KOPT-K1 (cell line): Measurements from ENCODE around the gene XPC.

Experiments used
- H3K27ac ChIP-seq: fragments of 200-600 bp; sonication (generic); 2 replicates; pipeline ENCODE4 v1.5.1; 2016; ENCODE audit warnings: antibody characterized with exemption, mild to moderate bottlenecking, low read depth, low read length; ENCODE audit not compliant: poor library complexity, severe bottlenecking
- H3K36me3 ChIP-seq: fragments of 200-600 bp; sonication (generic); 2 replicates; pipeline ENCODE4 v1.5.1; 2017; ENCODE audit warnings: antibody characterized with exemption, mild to moderate bottlenecking, low read length, moderate library complexity; ENCODE audit not compliant: insufficient read depth
- H3K9me3 ChIP-seq: fragments of 200-600 bp; sonication (generic); 2 replicates; pipeline ENCODE4 v1.5.1; 2017; ENCODE audit warnings: antibody characterized with exemption, low read length, mild to moderate bottlenecking; ENCODE audit not compliant: insufficient read depth, poor library complexity, severe bottlenecking

Gene XPC

DNA sequence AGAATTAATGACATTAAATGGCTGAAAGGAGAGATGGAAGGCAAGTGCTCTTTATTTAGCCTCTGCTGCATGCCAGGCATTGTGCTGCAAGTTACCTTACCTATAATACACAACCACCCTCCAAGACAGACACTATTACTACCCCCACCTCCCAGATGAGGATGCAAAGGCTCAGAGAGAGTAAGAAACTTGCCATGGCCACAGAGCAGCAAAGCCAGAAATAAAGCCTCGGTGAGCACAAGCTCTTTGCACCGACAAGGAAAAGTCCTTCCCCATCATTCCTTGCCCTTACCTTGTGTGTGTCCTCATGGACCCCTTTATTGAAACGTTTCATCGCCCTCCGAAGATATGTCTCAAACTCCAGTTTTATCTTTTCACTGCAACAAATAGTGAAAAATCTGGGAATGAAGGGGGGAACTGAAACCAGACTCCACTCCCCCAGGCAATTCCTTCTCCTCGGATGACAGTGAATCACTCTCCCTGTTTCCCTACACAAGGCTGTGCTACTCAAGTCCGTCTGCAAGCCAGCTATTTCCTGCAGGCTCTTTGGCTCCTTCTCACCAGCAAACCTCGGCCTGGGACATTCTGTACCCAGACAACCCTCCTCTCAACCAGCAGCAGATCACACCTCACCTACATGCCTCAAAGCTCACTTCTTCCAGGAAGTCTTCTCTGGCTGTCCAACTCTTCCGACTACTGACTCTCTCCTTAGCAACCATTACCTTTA lies 11.4 kb downstream of the XPC start:
- peaks cover 99% of the 10 kb centered on the region for H3K36me3 ChIP-seq
- peaks cover 4% of the 10 kb centered on the region for H3K9me3 ChIP-seq
- H3K27ac ChIP-seq = no peak overlapping the region

DNA sequence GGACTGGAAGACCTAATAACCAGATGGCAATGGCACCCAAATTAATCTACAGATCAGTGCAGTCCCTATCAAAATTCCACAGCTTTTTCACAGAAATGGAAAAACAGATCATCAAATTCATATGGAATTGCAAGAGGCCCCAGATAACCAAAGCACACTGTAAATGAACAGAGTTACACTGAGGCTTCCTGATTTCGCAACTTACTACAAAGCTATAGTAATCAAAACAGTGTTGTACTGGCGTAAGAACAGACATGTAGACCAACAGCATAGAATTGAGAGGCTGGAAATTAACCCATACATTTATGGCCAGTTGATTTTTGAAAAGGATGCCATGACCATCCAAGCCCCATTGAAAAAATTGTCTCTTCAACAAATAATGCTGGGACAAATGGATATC lies 16.2 kb downstream of the XPC start:
- H3K27ac ChIP-seq = no peak overlapping the region
- H3K36me3 ChIP-seq = peaks cover 97% of the 10 kb centered on the region
- peaks cover 20% of the 10 kb centered on the region for H3K9me3 ChIP-seq

DNA sequence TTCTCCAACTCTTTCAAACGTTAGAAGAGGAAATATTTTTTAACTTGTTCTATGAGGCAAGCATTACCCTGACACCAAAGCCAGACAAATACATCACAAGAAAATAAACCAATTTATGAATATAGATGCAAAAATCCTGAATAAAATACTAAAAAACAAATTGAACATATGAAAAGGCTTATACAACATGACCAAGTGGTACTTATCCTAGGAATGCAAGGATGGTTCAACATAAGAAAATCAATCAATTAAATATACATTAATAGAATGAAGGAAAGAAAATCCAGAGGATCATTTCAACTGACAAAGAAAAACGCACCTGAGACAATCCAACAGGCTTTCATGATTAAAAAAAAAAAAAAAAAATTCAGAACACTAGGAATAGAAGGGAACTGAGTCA lies 17.1 kb downstream of the XPC start:
- H3K9me3 ChIP-seq = peaks cover 20% of the 10 kb centered on the region
- no peak overlapping the region for H3K27ac ChIP-seq
- peaks cover 97% of the 10 kb centered on the region for H3K36me3 ChIP-seq

DNA sequence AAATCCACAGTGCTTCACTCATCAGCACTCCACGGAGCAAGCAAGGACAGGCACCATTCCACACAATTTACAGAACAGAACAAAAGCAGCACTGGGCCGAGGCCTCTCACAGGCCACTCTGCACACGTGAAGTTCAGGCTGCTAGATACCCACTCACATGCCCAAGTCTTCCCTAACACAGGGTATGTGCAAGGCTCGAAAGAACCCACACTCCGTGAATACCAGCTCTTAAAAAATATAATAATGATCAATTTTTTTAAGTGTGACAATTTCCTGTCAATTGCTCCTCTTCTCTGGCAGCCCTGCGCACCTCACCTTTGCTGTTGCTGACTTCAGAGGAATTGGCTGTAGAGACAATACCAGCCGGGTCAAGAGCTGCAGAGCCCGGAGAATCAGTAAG lies 19.0 kb downstream of the XPC start:
- Histone ChIP-seq H3K9me3 (peaks cover 20% of the 10 kb centered on the region), H3K27ac (no peak overlapping the region), H3K36me3 (peaks cover 82% of the 10 kb centered on the region)

DNA sequence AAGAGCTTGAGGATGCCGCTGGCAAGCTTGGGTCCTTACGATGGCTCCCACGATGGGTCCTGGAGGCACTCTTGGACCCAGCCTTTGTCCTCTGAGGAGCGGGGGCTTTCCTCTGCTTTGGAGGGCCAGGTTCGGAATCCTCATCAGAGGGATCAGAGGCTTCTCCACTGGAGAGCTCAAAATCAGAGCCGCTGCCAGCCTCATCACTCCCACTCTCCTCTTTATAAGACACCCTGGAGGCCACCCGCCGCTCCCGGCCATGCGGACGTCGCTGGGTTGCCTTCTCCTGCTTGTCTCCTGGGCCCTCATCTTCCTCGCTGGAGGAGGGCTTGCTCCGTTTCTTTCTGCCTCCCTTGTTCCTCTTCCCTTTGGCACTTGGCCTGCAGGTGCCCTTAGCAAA lies 20.0 kb downstream of the XPC start:
- peaks cover 20% of the 10 kb centered on the region for H3K9me3 ChIP-seq
- peaks cover 82% of the 10 kb centered on the region for H3K36me3 ChIP-seq
- H3K27ac ChIP-seq = no peak overlapping the region

DNA sequence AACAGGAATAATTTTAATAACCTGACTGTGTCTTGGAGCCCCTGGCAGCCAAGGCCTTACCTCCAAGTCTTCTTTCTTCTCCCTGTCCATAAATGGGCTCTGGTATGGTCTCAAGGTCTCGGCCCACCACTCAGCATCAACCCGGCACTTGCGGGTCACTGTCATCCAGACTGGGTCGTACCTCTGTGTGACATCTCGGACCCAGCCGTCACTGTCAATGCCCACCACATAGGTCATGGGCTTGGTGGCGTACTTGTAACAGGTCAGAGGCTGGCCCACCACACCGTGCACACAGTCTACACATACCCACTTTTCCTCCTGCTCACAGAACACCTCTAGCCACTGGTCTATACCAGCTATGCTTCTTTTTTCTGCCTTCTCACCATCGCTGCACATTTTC lies 20.4 kb downstream of the XPC start:
- no peak overlapping the region for H3K27ac ChIP-seq
- peaks cover 20% of the 10 kb centered on the region for H3K9me3 ChIP-seq
- H3K36me3 ChIP-seq = peaks cover 81% of the 10 kb centered on the region

DNA sequence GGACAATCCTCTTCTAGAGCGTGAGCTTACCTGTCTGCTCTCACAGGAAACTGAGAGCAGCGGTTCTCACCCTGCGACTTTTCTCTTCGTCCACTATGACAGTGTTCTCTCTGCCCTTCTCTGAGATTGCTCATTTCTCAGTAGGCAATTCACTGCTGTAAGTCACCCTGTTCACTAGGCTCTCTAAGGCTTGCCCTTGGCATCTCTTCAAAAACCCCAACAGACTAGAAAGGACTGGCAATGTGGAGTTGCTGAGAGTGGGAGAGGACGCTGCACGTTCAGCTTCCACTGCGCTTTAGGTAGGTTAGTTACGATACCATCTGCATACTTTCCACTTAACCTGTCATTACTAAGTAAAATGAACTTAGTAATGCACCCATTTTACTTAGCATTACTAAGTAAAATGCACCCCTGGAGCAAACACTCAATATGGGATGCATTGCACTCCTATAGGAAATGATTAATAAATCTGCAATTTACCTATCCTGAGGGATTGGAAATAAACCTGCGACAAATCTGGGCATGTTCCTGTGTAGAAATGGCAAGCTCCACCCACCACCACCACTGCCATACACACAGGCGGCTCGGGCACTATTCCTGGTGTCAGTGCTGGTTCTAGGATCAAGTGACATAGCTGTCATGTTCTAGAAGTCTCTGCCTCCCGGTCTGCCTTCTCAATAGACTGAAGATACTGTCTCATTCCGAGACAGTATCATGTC lies 21.4 kb downstream of the XPC start:
- no peak overlapping the region for H3K27ac ChIP-seq
- peaks cover 15% of the 10 kb centered on the region for H3K9me3 ChIP-seq
- peaks cover 77% of the 10 kb centered on the region for H3K36me3 ChIP-seq

DNA sequence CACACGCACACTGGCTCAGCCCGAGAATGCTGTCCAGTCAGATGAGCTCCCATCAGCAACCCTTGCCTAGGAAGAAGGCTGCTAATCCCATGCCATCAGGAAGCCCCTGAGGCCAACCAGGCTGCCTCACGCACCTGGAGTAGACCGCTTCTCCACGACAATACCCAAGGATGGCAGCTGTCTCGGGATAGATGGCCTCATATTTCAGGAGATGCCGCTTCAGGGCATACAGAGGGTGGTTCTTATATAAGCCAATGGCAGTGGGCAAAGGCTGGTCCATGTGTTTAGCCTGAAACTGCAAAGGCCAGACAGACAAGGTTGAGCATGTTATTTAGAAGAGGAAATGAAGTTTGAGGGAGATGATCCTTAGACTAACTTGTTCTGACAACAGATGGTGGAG lies 22.2 kb downstream of the XPC start:
- H3K9me3 ChIP-seq = peaks cover 7% of the 10 kb centered on the region
- H3K27ac ChIP-seq = no peak overlapping the region
- peaks cover 76% of the 10 kb centered on the region for H3K36me3 ChIP-seq

DNA sequence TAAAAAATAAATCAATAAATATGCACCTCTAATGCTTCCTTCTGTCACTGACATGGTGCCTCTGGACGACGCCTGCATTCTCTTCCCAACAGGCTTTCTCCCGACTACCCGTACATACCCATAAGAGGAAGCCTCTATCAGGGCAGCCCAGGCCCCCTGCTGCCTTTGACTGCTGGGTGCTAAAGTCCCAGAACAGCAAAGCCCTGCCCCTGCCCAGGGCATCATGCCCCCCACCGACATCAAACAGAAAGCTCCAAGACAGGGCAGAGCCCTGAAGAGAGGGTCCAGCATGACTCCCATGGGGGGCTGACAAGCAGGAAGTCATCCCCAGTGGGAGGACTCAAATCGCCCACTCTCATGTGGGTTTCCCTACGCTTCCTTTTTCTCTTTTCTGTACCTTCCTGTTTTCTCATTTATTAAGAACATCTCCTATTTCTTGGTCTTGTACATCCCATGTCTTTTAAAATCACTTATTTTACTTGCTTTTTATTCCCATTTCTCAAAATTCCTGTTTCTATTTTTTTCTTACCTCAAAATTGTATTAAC lies 23.4 kb downstream of the XPC start:
- H3K36me3 ChIP-seq = peaks cover 68% of the 10 kb centered on the region
- no peaks in the 10 kb centered on the region for H3K9me3 ChIP-seq
- no peak overlapping the region for H3K27ac ChIP-seq

DNA sequence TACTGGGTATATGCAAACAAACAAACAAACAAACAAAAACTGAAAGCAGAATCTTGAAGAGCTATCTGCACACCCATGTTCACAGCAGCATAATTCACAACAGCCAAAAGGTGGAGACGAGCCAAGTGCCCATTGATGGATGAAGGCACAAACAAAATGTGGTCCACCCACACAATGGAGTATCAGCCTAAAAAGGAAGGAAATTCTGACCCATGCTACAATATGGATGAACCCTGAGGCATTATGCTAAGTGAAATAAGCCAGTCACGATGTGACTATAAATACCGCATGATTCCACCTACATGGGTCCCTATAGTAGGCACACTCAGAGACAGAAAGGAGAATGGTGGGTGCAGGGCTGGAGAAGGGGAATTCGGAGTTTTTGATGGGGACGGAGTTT lies 24.1 kb downstream of the XPC start:
- no peak overlapping the region for H3K27ac ChIP-seq
- no peaks in the 10 kb centered on the region for H3K9me3 ChIP-seq
- peaks cover 67% of the 10 kb centered on the region for H3K36me3 ChIP-seq

DNA sequence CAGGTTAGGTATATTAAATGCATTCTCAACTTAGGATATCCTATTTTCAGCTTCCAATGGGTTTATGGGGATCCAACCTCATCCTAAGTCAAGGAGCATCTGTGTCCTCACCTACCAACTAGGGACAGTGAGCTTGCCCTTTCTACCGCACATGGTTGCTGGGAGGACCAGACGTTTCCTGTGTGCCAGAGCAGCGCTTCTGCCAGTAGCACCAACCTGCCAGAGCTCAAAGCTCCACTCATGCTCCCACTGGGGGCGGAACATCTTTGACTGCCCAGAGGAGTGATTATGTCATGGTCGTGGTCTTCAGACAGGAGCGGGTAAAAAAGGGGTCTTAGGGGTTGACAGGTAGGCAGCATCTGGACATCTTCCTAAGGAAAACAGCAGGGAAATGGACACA lies 24.7 kb downstream of the XPC start:
- H3K9me3 ChIP-seq = no peaks in the 10 kb centered on the region
- H3K27ac ChIP-seq = no peak overlapping the region
- H3K36me3 ChIP-seq = peaks cover 60% of the 10 kb centered on the region

DNA sequence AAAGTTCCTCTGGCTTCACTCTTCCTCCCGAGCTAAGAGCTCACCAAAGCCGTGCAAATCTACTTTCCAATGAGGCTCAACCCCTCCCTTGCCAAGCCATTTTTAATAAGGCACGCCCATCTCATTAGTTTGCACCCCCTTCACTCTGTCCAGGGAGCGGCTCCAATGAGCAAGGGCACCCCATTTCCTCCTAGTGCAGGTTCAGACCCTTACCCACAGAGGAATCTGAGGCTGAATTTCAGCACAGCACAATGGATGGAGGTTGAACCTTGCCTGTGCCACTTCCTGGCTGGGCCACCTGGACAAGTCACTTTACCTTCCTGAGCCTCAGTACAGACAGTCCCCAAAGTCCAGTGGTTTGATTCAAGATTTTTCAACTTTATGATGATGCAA lies 25.4 kb downstream of the XPC start:
- Histone ChIP-seq H3K36me3 (peaks cover 53% of the 10 kb centered on the region), H3K27ac (no peak overlapping the region), H3K9me3 (no peaks in the 10 kb centered on the region)

DNA sequence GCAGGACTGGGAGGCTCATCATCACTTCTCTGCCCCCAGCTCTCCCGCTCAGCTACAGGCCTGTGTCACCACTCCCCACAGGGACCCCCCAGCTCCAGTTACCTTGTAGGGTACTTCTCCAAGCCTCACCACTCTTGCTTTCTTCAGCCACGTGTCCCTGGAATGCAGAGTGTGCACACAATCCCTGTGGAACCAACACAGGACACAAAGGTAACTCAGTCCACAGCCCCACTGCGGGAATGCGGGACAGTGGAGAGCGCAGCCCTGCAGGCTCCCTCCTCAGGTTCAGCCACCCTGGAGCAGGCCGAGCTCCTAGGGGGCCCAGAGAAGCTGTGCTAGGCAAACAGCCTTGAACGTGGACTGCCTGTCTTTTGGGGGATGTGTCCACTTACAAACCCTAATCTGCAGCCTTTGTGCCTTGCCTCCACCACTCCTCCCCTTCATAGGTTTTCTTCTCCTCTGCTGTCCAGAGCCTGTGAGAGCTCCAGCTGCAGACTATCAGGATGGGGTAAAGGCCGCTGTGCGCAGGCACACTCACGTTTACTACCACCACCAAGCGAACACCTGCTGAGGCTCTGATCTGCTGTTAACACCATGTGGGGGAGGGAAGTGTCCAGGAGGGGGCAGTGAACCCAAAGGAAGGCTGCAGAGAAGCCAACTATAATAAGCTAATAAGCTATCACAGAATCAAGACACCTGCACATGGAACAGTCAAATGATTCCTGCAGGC lies 26.0 kb downstream of the XPC start:
- Histone ChIP-seq H3K9me3 (no peaks in the 10 kb centered on the region), H3K36me3 (peaks cover 49% of the 10 kb centered on the region), H3K27ac (no peak overlapping the region)

DNA sequence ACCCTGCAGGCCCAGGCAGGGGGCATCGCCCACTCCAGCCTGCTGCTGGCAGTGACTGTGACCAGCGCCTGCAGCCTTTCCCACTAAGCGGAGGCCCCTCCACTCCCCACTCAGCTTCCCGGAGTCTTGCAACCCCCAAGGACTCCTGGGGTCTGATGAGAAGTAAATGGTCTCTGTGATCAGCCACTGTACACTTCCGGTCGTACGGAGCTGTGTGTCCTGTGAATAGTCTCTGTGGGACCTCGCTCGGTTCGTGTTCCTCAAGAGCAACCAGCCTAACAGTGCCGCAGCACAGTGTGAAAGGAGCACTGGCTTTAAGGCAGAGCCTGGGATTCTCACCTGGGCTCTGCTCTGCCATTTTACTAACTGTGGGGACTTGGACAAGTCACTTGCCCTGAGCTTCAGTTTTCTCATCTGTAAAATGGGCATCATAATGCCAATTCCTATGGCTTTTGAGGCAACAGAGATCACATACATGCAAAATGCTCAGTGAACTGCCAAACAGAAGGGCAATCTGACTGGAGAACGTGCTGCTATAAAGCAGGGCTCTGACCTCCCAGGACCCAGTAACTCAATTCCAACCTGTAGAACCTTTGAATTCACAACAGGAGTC lies 26.8 kb downstream of the XPC start:
- H3K27ac ChIP-seq = no peak overlapping the region
- peaks cover 49% of the 10 kb centered on the region for H3K36me3 ChIP-seq
- H3K9me3 ChIP-seq = no peaks in the 10 kb centered on the region
